Common myeloid progenitor, CD34-positive (primary cell): ENCODE results near the gene PPP3CB.
A peak's percentile ranks its signal among the peaks of the same experiment; 100 is the strongest.

Experiments used
- CTCF ChIA-PET: fragments of 350-600 bp; sonication (Branson Sonifier 250); formaldehyde crosslinking; loops from one replicate; lab custom pipeline; 2021; ENCODE audit warnings: antibody characterized with exemption; lab: Charles Lee
- POLR2A ChIA-PET: fragments of 350-600 bp; sonication (Branson Sonifier 250); formaldehyde crosslinking; loops from one replicate; lab custom pipeline; 2021; ENCODE audit warnings: antibody characterized with exemption; lab: Charles Lee
- DNase-seq, 3 donors: peaks; one replicate each; pipeline versions ENCODE4 v3.0.0 to v3.0.0-alpha.2; 2013
- H3K27ac ChIP-seq, 2 experiments: 1 replicate in 1 of 2; 2 replicates in 1 of 2; pipeline ENCODE4 v1.7.0; 2013; ENCODE audit warnings: inconsistent platforms in 2 of 2, low read length in 2 of 2, mild to moderate bottlenecking in 2 of 2, low read depth in 1 of 2, moderate library complexity in 1 of 2; ENCODE audit not compliant: severe bottlenecking in 2 of 2, insufficient read depth in 1 of 2, poor library complexity in 1 of 2
- H3K27me3 ChIP-seq, 5 experiments: replicated peaks in 2 of 5; 1 replicate in 3 of 5; 2 replicates in 2 of 5; pipeline versions ENCODE4 v1.6.1 to v1.7.0; 2013; ENCODE audit warnings: low read length in 4 of 5, mild to moderate bottlenecking in 2 of 5, moderate library complexity in 2 of 5, inconsistent platforms in 1 of 5; ENCODE audit not compliant: insufficient read depth in 5 of 5, control insufficient read depth in 4 of 5
- H3K36me3 ChIP-seq, 4 experiments: 1 replicate in 2 of 4; 2 replicates in 2 of 4; pipeline versions ENCODE4 v1.6.1 to v1.7.0; 2013; ENCODE audit warnings: low read length in 3 of 4, control low read depth in 1 of 4, mild to moderate bottlenecking in 1 of 4; ENCODE audit not compliant: control insufficient read depth in 4 of 4, insufficient read depth in 4 of 4
- H3K4me1 ChIP-seq, 4 experiments: 1 replicate in 3 of 4; 2 replicates in 1 of 4; pipeline versions ENCODE4 v1.6.1 to v1.7.1; 2013; ENCODE audit warnings: low read length in 3 of 4, mild to moderate bottlenecking in 3 of 4, control low read depth in 1 of 4, inconsistent platforms in 1 of 4, moderate library complexity in 1 of 4; ENCODE audit not compliant: control insufficient read depth in 4 of 4, insufficient read depth in 4 of 4; ENCODE audit errors: control extremely low read depth in 1 of 4
- H3K4me3 ChIP-seq, 7 experiments: 1 replicate in 4 of 7; 2 replicates in 3 of 7; pipeline versions ENCODE4 v1.5.1 to v1.7.0; 2013; ENCODE audit warnings: mild to moderate bottlenecking in 7 of 7, low read length in 6 of 7, moderate library complexity in 6 of 7, inconsistent platforms in 2 of 7, low read depth in 2 of 7, control low read depth in 1 of 7; ENCODE audit not compliant: insufficient read depth in 4 of 7, control insufficient read depth in 1 of 7; ENCODE audit errors: extremely low read depth in 1 of 7
- H3K9me3 ChIP-seq, 5 experiments: 1 replicate in 4 of 5; 2 replicates in 1 of 5; pipeline versions ENCODE4 v1.6.1 to v1.7.1; 2013; ENCODE audit warnings: low read length in 4 of 5, mild to moderate bottlenecking in 2 of 5, inconsistent platforms in 1 of 5, low read depth in 1 of 5, moderate library complexity in 1 of 5; ENCODE audit not compliant: control insufficient read depth in 4 of 5, insufficient read depth in 2 of 5; ENCODE audit errors: control extremely low read depth in 1 of 5
- WGBS: methylation state at CpG from one replicate; pipeline ENCODE4 v1.1.5; 2013; ENCODE audit not compliant: insufficient coverage; 5-methylcytosine and 5-hydroxymethylcytosine counted together

Gene PPP3CB

GRCh38 chr10:73426318-73426717 is 69.5 kb downstream of the PPP3CB start:
- POLR2A ChIA-PET = no interaction called here
- no peak for DNase-seq
- H3K27ac ChIP-seq = no peak overlapping the region
- H3K4me1 ChIP-seq = no peaks in the 10 kb centered on the region
- WGBS = 100% methylated on average over 1 of the region's 4 CpGs
- no peaks in the 10 kb centered on the region for H3K9me3 ChIP-seq
- CTCF ChIA-PET = no interaction called here
- H3K27me3 ChIP-seq = no peaks in the 10 kb centered on the region
- H3K4me3 ChIP-seq = no peak overlapping the region
- H3K36me3 ChIP-seq = peaks cover 12 to 45% (median 37%) of the 10 kb centered on the region in 4 experiments

DNA sequence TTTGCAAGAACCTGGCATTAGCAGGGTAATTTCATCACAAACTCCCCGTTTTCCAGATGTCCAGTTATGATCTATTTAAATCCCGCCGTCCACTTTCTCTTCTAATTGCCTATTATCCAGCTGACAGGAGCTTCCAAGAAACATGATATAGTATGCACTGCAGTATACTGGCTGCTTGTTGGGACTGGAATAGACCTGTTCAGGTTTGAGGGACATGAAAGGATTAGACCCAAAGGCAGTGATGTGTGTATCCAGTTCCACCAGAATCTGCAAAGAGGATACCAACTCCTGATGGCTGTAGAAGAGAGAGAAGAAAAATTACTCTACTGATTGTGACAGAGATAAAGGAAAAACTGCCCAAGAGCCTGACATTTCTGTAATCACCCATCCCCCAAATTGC is 71.3 kb downstream of the PPP3CB start:
- POLR2A ChIA-PET = no interaction called here
- no peaks in the 10 kb centered on the region for H3K4me1 ChIP-seq
- H3K27me3 ChIP-seq = no peaks in the 10 kb centered on the region
- H3K36me3 ChIP-seq = peaks cover 12 to 45% (median 37%) of the 10 kb centered on the region in 4 experiments
- no peak overlapping the region for H3K4me3 ChIP-seq
- DNase-seq = no peak
- CTCF ChIA-PET = no interaction called here
- WGBS = no CpG with 5 or more reads among the region's 3 CpGs
- no peak overlapping the region for H3K27ac ChIP-seq
- H3K9me3 ChIP-seq = no peaks in the 10 kb centered on the region

DNA sequence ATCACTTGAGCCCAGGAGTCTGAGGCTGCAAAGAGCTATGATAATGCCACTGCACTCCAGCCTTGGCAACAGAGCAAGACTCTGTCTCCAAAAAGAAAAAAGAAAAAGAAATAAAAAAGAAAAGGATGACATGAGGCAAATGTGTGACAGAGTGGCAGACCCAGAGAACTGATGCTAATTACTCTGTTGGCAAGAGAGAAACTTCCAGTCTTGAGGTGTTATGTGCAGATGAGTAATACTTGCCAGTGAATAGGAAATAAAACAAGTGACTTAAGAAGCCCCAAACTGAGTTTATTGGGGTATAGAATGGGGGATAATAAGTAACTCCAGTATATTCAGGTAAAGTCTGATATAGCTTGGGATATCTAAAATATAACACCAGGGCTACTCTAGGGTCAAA is 72.5 kb downstream of the PPP3CB start:
- H3K27me3 ChIP-seq = no peaks in the 10 kb centered on the region
- CTCF ChIA-PET = no interaction called here
- H3K9me3 ChIP-seq = no peaks in the 10 kb centered on the region
- H3K4me3 ChIP-seq = no peak overlapping the region
- no peaks in the 10 kb centered on the region for H3K4me1 ChIP-seq
- no peak overlapping the region for H3K27ac ChIP-seq
- peaks cover 12 to 45% (median 37%) of the 10 kb centered on the region in 4 experiments for H3K36me3 ChIP-seq
- DNase-seq = no peak
- POLR2A ChIA-PET = no interaction called here

DNA sequence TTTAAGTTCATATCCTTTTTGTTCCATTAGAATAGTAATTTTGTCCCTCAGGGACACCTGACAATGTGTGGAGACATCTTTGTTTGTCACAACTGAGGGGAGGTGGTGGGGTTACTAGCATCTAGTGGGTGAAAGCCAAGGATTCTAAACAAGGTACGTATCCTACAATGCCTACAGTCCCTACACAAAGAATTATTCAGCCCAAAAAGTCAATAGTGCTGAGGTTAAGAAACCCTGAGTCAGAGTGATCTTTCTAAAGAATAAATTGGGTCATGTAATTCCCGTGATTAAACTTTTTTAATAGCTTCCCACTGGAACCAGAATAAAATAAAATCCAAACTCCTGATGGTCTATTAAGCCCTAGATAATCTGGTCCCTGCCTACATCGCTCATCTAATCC is 79.3 kb downstream of the PPP3CB start:
- Histone ChIP-seq H3K36me3 (no peaks in the 10 kb centered on the region), H3K9me3 (no peaks in the 10 kb centered on the region), H3K4me3 (no peak overlapping the region), H3K4me1 (peaks cover 9 to 24% (median 19%) of the 10 kb centered on the region in 4 experiments), H3K27me3 (peaks cover 0 to 1% (median 0%) of the 10 kb centered on the region in 5 experiments), H3K27ac (no peak overlapping the region)
- ChIA-PET CTCF (no interaction called here), POLR2A (no interaction called here)
- DNase-seq = no peak
- WGBS = 100% methylated on average over 2 of the region's 3 CpGs

DNA sequence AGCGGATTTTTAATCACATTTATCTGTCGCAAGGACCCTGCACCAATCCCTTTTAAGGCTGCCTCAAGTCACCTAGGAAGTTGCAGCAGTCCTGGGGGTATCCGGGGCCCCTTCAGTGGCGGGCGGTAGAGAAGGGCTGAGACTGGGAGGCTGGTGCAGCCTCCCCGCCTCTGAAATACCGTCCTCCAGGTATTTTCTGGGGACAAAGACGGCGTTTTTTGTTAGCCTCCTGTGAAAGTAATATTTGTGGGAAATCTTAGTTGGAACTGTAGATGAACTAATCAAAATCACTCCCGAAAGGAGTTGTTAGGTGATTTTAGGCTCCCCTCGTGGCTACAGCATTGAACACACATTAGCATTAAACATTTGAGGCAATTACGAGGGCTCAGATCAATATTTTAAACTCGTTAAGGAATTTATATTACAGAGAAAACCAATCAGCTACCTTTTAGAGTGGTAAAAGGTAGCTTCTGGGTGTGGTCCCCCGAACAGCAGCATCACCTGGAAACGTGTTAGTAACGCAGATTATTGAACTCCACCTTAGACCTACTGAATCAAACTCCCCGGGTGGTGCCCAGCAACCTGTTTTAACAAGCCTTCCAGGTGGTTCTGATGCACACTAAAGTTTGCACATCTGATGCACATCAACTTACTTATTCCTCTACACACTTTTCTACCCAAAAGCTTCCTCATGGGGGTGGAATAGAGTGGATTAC is 81.4 kb downstream of the PPP3CB start:
- CTCF ChIA-PET = interaction anchor here (1.4 kb wide), 1 partner anchor 13 kb away, joined by 3 read pairs; no protein-coding TSS in a partner anchor
- Histone ChIP-seq H3K4me3 (peak overlapping the region; percentile 74 to 97 (median 95)), H3K4me1 (peaks cover 9 to 27% (median 19%) of the 10 kb centered on the region in 4 experiments), H3K36me3 (no peaks in the 10 kb centered on the region), H3K27me3 (peaks cover 0 to 1% (median 0%) of the 10 kb centered on the region in 5 experiments), H3K27ac (peak overlapping the region; percentile 33 to 98), H3K9me3 (no peaks in the 10 kb centered on the region)
- POLR2A ChIA-PET = no interaction called here
- WGBS = 2% methylated on average over 9 of the region's 17 CpGs
- peak in 1 of 3 donors; percentile 7 for DNase-seq

DNA sequence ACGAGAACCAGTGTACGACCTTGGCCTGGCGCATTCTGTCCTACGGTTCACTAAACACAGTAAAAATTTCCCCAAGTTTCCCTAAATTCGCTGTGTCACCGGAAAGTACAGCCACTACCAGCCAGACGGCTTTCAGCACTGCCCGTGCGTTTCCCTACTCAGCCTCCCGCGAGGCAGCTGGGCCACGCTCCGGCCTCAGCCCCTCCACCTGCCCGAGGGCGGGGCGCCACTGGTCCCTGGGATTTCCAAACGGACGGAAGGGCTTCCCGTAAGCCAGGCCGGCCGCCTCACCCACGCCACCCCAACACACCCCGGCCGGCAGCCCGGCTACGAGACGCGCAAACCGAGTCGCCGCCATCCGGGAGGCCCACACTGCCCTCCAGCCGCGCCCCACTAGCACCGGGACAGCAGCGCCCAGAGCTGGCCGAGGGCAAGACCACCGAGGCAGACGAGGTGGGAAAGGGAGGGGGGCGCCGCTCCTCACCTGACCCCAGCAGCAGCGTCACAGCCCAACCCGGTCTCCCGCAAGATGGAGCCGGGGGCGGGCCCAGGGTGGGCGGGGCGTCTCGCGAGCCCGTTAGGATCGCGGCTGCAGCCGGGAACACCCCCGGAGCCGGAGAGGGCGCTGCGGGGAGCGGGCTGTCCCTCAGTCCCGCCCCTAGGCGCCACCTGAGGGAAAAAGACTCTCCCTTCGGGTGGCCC is 82.1 kb downstream of the PPP3CB start, which contains the start of gene ANXA7:
TSS of gene ANXA7 (minus strand) at position 531 of the 702 bp plus-strand sequence. CDS start 13,202 bp downstream, outside the sequence.
- Histone ChIP-seq H3K4me1 (peaks cover 9 to 32% (median 20%) of the 10 kb centered on the region in 4 experiments), H3K27ac (peak within 1 kb of the TSS; percentile 96 to 98), H3K36me3 (no peaks in the 10 kb centered on the region), H3K27me3 (peaks cover 0 to 1% (median 0%) of the 10 kb centered on the region in 5 experiments), H3K4me3 (peak within 1 kb of the TSS; percentile 74 to 97 (median 95)), H3K9me3 (no peaks in the 10 kb centered on the region)
- POLR2A ChIA-PET = interaction anchor here (1.4 kb wide), 1 partner anchor 161 kb away, joined by 3 read pairs; the partner anchor contains the start of gene MRPS16
- WGBS = 0% methylated on average over 51 of the region's 62 CpGs
- DNase-seq = peak; percentile 89 to 94 (median 93)
- CTCF ChIA-PET = interaction anchor here (1.4 kb wide), 1 partner anchor 12 kb away, joined by 3 read pairs; no protein-coding TSS in a partner anchor
